ENCODE results near the gene KLK11.
A peak's percentile ranks its signal among the peaks of the same experiment; 100 is the strongest.

Gene KLK11

GRCh38 chr19:51055866-51056265 is 29.4 kb upstream of the KLK11 start:
- no peaks in the 10 kb centered on the region for H3K4me1 ChIP-seq (ENCODE audit: control insufficient read depth, low read depth, low read length)
- H3K36me3 ChIP-seq (ENCODE audit: control insufficient read depth, low read depth, low read length) = no peaks in the 10 kb centered on the region
- no peaks in the 10 kb centered on the region for H3K9me3 ChIP-seq (ENCODE audit: control insufficient read depth, low read depth, low read length)
- no peak overlapping the region for H3K9ac ChIP-seq (ENCODE audit: low read length)
- no peak overlapping the region for H3K4me3 ChIP-seq (ENCODE audit: low read length)
- H3K27ac ChIP-seq (ENCODE audit: low read length) = no peak overlapping the region
- H3K27me3 ChIP-seq (ENCODE audit: control insufficient read depth, insufficient read depth, low read length) = no peaks in the 10 kb centered on the region

- Histone ChIP-seq H3K9ac (ENCODE audit: low read length) (peak overlapping the region; percentile 34), H3K4me3 (ENCODE audit: low read length) (peak overlapping the region; percentile 18), H3K4me1 (ENCODE audit: control insufficient read depth, low read depth, low read length) (peaks cover 19% of the 10 kb centered on the region), H3K27ac (ENCODE audit: low read length) (peak overlapping the region; percentile 44), H3K9me3 (ENCODE audit: control insufficient read depth, low read depth, low read length) (peaks cover 3% of the 10 kb centered on the region), H3K27me3 (ENCODE audit: control insufficient read depth, insufficient read depth, low read length) (no peaks in the 10 kb centered on the region), H3K36me3 (ENCODE audit: control insufficient read depth, low read depth, low read length) (no peaks in the 10 kb centered on the region)
Measured at GRCh38 chr19:51047031-51047335, 20.6 kb upstream of the KLK11 start.

DNA sequence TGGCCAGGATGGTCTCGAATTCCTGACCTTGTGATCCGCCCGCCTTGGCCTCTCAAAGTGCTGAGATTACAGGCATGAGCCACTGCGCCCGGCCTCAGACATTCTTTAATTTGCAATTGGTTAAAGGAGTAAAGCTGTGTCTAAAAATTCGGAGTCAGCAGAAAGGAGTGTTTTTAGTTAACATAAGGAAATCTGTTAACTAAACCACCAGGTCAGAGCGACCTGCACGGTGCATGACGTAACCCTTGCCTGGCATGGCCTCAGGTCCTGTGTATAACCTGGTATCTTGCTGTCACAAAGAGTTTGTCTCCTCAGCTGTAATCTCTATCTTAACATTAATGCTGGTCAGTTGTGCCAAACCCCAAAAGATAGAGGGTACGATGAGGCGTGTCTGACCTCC is 17.9 kb upstream of the KLK11 start:
- Histone ChIP-seq H3K9me3 (ENCODE audit: control insufficient read depth, low read depth, low read length) (no peaks in the 10 kb centered on the region), H3K27me3 (ENCODE audit: control insufficient read depth, insufficient read depth, low read length) (no peaks in the 10 kb centered on the region), H3K27ac (ENCODE audit: low read length) (no peak overlapping the region), H3K4me1 (ENCODE audit: control insufficient read depth, low read depth, low read length) (peaks cover 19% of the 10 kb centered on the region), H3K9ac (ENCODE audit: low read length) (no peak overlapping the region), H3K36me3 (ENCODE audit: control insufficient read depth, low read depth, low read length) (no peaks in the 10 kb centered on the region), H3K4me3 (ENCODE audit: low read length) (no peak overlapping the region)

GRCh38 chr19:51043497-51043896 is 17.1 kb upstream of the KLK11 start:
- no peak overlapping the region for H3K27ac ChIP-seq (ENCODE audit: low read length)
- H3K9ac ChIP-seq (ENCODE audit: low read length) = no peak overlapping the region
- no peaks in the 10 kb centered on the region for H3K9me3 ChIP-seq (ENCODE audit: control insufficient read depth, low read depth, low read length)
- H3K36me3 ChIP-seq (ENCODE audit: control insufficient read depth, low read depth, low read length) = no peaks in the 10 kb centered on the region
- no peak overlapping the region for H3K4me3 ChIP-seq (ENCODE audit: low read length)
- H3K27me3 ChIP-seq (ENCODE audit: control insufficient read depth, insufficient read depth, low read length) = no peaks in the 10 kb centered on the region
- peaks cover 18% of the 10 kb centered on the region for H3K4me1 ChIP-seq (ENCODE audit: control insufficient read depth, low read depth, low read length)

- Histone ChIP-seq H3K36me3 (ENCODE audit: control insufficient read depth, low read depth, low read length) (no peaks in the 10 kb centered on the region), H3K27me3 (ENCODE audit: control insufficient read depth, insufficient read depth, low read length) (no peaks in the 10 kb centered on the region), H3K9ac (ENCODE audit: low read length) (no peak overlapping the region), H3K4me3 (ENCODE audit: low read length) (no peak overlapping the region), H3K9me3 (ENCODE audit: control insufficient read depth, low read depth, low read length) (no peaks in the 10 kb centered on the region), H3K4me1 (ENCODE audit: control insufficient read depth, low read depth, low read length) (no peaks in the 10 kb centered on the region), H3K27ac (ENCODE audit: low read length) (no peak overlapping the region)
Measured at GRCh38 chr19:51040151-51040550, 13.7 kb upstream of the KLK11 start.

GRCh38 chr19:51036519-51036918 is 10.1 kb upstream of the KLK11 start:
- no peaks in the 10 kb centered on the region for H3K27me3 ChIP-seq (ENCODE audit: control insufficient read depth, insufficient read depth, low read length)
- no peak overlapping the region for H3K27ac ChIP-seq (ENCODE audit: low read length)

GRCh38 chr19:51034704-51035103 is 8.3 kb upstream of the KLK11 start, which contains the start of gene KLK12:
Gene KLK12 (minus strand): TSS chr19:51035002. CDS start chr19:51034621, 381 bp downstream.
- H3K36me3 ChIP-seq (ENCODE audit: control insufficient read depth, low read depth, low read length) = no peaks in the 10 kb centered on the region
- no peak within 1 kb of the TSS for H3K4me3 ChIP-seq (ENCODE audit: low read length)
- H3K9me3 ChIP-seq (ENCODE audit: control insufficient read depth, low read depth, low read length) = no peaks in the 10 kb centered on the region
- H3K4me1 ChIP-seq (ENCODE audit: control insufficient read depth, low read depth, low read length) = no peaks in the 10 kb centered on the region
- H3K27ac ChIP-seq (ENCODE audit: low read length) = no peak within 1 kb of the TSS
- no peak within 1 kb of the TSS for H3K9ac ChIP-seq (ENCODE audit: low read length)
- H3K27me3 ChIP-seq (ENCODE audit: control insufficient read depth, insufficient read depth, low read length) = no peaks in the 10 kb centered on the region

More at GRCh38 chr19:51036519-51036918, 10.1 kb upstream of the KLK11 start:
- Histone ChIP-seq H3K4me1 (ENCODE audit: control insufficient read depth, low read depth, low read length) (no peaks in the 10 kb centered on the region), H3K4me3 (ENCODE audit: low read length) (no peak overlapping the region), H3K36me3 (ENCODE audit: control insufficient read depth, low read depth, low read length) (no peaks in the 10 kb centered on the region), H3K9me3 (ENCODE audit: control insufficient read depth, low read depth, low read length) (no peaks in the 10 kb centered on the region), H3K9ac (ENCODE audit: low read length) (no peak overlapping the region)

- Histone ChIP-seq H3K9me3 (ENCODE audit: control insufficient read depth, low read depth, low read length) (no peaks in the 10 kb centered on the region), H3K27ac (ENCODE audit: low read length) (no peak overlapping the region), H3K4me3 (ENCODE audit: low read length) (no peak overlapping the region), H3K4me1 (ENCODE audit: control insufficient read depth, low read depth, low read length) (no peaks in the 10 kb centered on the region), H3K36me3 (ENCODE audit: control insufficient read depth, low read depth, low read length) (no peaks in the 10 kb centered on the region), H3K9ac (ENCODE audit: low read length) (no peak overlapping the region), H3K27me3 (ENCODE audit: control insufficient read depth, insufficient read depth, low read length) (no peaks in the 10 kb centered on the region)
Measured at GRCh38 chr19:51031880-51032225, 5.4 kb upstream of the KLK11 start.

DNA sequence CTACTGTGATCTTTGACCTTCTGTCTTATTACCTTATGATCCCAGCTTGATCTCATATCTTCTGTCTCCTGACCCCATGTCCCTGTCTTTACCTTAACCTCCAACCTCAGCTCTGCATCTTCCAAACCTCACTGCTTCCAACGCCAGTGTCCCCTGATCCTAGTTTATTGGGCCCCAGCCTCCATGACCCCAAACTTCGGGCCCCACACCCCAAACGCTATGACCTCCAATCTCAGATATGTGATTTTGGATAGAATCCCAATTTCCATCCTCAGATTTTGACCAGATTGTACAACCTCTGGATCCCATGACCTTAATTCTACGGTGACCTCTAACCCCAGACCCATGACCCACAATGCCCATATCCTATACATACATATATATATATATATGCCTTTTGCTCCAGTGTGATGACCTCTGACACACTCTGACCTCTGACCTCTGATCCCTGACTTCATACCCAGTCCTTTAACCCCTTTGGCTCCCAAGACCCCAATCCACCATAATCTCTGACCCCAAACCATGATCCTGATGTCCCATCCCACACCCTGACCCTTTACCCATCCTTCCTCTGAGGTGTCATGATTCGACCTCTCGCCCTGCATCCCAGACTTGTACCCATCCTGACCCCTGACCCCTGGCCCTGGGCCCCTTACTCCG is 4.9 kb upstream of the KLK11 start:
- Histone ChIP-seq H3K27me3 (ENCODE audit: control insufficient read depth, insufficient read depth, low read length) (no peaks in the 10 kb centered on the region), H3K36me3 (ENCODE audit: control insufficient read depth, low read depth, low read length) (no peaks in the 10 kb centered on the region), H3K9me3 (ENCODE audit: control insufficient read depth, low read depth, low read length) (no peaks in the 10 kb centered on the region), H3K27ac (ENCODE audit: low read length) (no peak overlapping the region), H3K4me1 (ENCODE audit: control insufficient read depth, low read depth, low read length) (no peaks in the 10 kb centered on the region), H3K9ac (ENCODE audit: low read length) (no peak overlapping the region), H3K4me3 (ENCODE audit: low read length) (no peak overlapping the region)

DNA sequence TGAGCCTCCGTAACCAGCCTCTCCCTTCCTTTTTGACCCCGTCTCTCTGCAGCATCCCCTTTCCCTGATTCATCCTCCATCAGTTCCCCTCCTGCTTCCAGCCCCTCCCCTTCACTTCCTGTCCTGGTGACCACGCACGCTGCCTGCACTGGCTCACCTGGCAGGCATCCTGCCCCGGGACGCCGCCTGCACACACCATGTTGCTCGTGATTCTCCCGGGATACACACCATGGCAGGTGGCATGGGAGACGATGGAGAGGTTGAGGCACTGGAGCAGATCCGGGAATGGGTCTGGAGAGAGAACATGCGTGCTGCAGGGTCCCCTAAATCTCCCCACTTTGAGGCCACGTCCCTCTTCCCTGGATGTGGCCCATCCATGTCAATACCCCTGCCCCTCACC is 4.2 kb upstream of the KLK11 start:
- no peaks in the 10 kb centered on the region for H3K27me3 ChIP-seq (ENCODE audit: control insufficient read depth, insufficient read depth, low read length)
- H3K36me3 ChIP-seq (ENCODE audit: control insufficient read depth, low read depth, low read length) = no peaks in the 10 kb centered on the region
- no peak overlapping the region for H3K27ac ChIP-seq (ENCODE audit: low read length)
- no peaks in the 10 kb centered on the region for H3K9me3 ChIP-seq (ENCODE audit: control insufficient read depth, low read depth, low read length)
- no peak overlapping the region for H3K9ac ChIP-seq (ENCODE audit: low read length)
- H3K4me3 ChIP-seq (ENCODE audit: low read length) = no peak overlapping the region
- no peaks in the 10 kb centered on the region for H3K4me1 ChIP-seq (ENCODE audit: control insufficient read depth, low read depth, low read length)

GRCh38 chr19:51029718-51030117 is 3.3 kb upstream of the KLK11 start:
- H3K36me3 ChIP-seq (ENCODE audit: control insufficient read depth, low read depth, low read length) = no peaks in the 10 kb centered on the region

DNA sequence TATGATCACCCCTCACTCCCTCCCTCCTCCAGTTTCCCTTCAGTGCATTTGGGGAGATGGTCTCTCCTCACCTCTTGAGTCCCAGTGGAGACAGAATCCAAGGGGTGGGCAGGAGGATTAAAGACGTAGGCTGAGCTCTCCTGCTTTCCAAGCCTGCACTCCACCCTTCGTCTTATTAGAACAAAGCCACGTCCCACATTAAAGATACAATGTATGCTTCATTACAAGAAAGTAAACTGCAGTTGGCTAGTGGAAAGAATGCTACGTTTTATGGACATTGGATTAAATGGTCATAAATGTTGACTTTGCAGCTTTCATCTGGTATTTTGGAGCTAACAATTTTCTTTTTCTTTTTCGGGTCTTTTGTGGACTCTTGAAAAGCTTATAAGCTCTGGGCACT is 1.5 kb upstream of the KLK11 start:
- H3K9ac ChIP-seq (ENCODE audit: low read length) = no peak overlapping the region
- H3K27ac ChIP-seq (ENCODE audit: low read length) = no peak overlapping the region
- H3K4me1 ChIP-seq (ENCODE audit: control insufficient read depth, low read depth, low read length) = peaks cover 9% of the 10 kb centered on the region
- no peak overlapping the region for H3K4me3 ChIP-seq (ENCODE audit: low read length)
- no peaks in the 10 kb centered on the region for H3K9me3 ChIP-seq (ENCODE audit: control insufficient read depth, low read depth, low read length)
- no peaks in the 10 kb centered on the region for H3K36me3 ChIP-seq (ENCODE audit: control insufficient read depth, low read depth, low read length)
- H3K27me3 ChIP-seq (ENCODE audit: control insufficient read depth, insufficient read depth, low read length) = no peaks in the 10 kb centered on the region

More at GRCh38 chr19:51029718-51030117, 3.3 kb upstream of the KLK11 start:
- H3K27ac ChIP-seq (ENCODE audit: low read length) = no peak overlapping the region
- H3K9me3 ChIP-seq (ENCODE audit: control insufficient read depth, low read depth, low read length) = no peaks in the 10 kb centered on the region
- H3K27me3 ChIP-seq (ENCODE audit: control insufficient read depth, insufficient read depth, low read length) = no peaks in the 10 kb centered on the region
- no peak overlapping the region for H3K9ac ChIP-seq (ENCODE audit: low read length)
- H3K4me3 ChIP-seq (ENCODE audit: low read length) = no peak overlapping the region
- peaks cover 8% of the 10 kb centered on the region for H3K4me1 ChIP-seq (ENCODE audit: control insufficient read depth, low read depth, low read length)

All from iPS-18a (cell line).